Renal cortex interstitium (tissue), 15 donors: ENCODE measurements around the gene RAB11FIP2. TPM values are rescaled to one million over a fixed set of nuclear protein-coding genes. Genes with fewer than 3 reads are reported as not detected.
"Not testable (repeated sequence)": the region's sequence is repeated elsewhere in the genome, so short reads cannot be mapped to it uniquely, and the experiment has no call there.

Source experiments
- DNase-seq, 11 donors: peaks; one replicate each; pipeline ENCODE4 v3.0.0-alpha.2; 2013; ENCODE audit warnings: low read depth in 9 of 11, low spot score in 4 of 11; ENCODE audit errors: extremely low read depth in 1 of 11
- long read RNA-seq, 16 experiments: transcript quantifications; one replicate each; lab custom pipeline, GENCODE V29; 2026
- polyA plus RNA-seq, 3 donors: library from polyadenylated mRNA; unstranded; fragments of 120-200 nt; gene quantifications; one replicate each; pipeline ENCODE4 v1.2.1, GENCODE V29; 2013; ENCODE audit not compliant: insufficient read length in 3 of 3

The RAB11FIP2 gene
- 10 to 100 TPM; 50.1 to 66.1 (median 61.2) TPM for polyA plus RNA-seq
- long read RNA-seq, donor 1, full-length matches to known transcripts = 3 of 3 reads
- long read RNA-seq, donor 1, partial matches to known transcripts = 0 of 3 reads
- long read RNA-seq, donor 1, other reads (novel, unspliced or antisense) = 0 of 3 reads
- long read RNA-seq, donor 2, full-length matches to known transcripts = 2 of 9 reads
- long read RNA-seq, donor 2, partial matches to known transcripts = 7 of 9 reads
- long read RNA-seq, donor 2, other reads (novel, unspliced or antisense) = 0 of 9 reads
- long read RNA-seq, donor 3, full-length matches to known transcripts = 6 of 6 reads
- long read RNA-seq, donor 3, partial matches to known transcripts = 0 of 6 reads
- long read RNA-seq, donor 3, other reads (novel, unspliced or antisense) = 0 of 6 reads
- long read RNA-seq, donor 4, full-length matches to known transcripts = 8 of 8 reads
- long read RNA-seq, donor 4, partial matches to known transcripts = 0 of 8 reads
- long read RNA-seq, donor 4, other reads (novel, unspliced or antisense) = 0 of 8 reads
- long read RNA-seq, donor 5 = 0 reads
- long read RNA-seq, donor 6, full-length matches to known transcripts = 7 of 7 reads
- long read RNA-seq, donor 6, partial matches to known transcripts = 0 of 7 reads
- long read RNA-seq, donor 6, other reads (novel, unspliced or antisense) = 0 of 7 reads
- long read RNA-seq, donor 7, full-length matches to known transcripts = 9 of 9 reads
- long read RNA-seq, donor 7, partial matches to known transcripts = 0 of 9 reads
- long read RNA-seq, donor 7, other reads (novel, unspliced or antisense) = 0 of 9 reads
- long read RNA-seq, donor 8, full-length matches to known transcripts = 7 of 15 reads
- long read RNA-seq, donor 8, partial matches to known transcripts = 8 of 15 reads
- long read RNA-seq, donor 8, other reads (novel, unspliced or antisense) = 0 of 15 reads
- long read RNA-seq, donor 9, full-length matches to known transcripts = 8 of 119 reads
- long read RNA-seq, donor 9, partial matches to known transcripts = 111 of 119 reads
- long read RNA-seq, donor 9, other reads (novel, unspliced or antisense) = 0 of 119 reads
- long read RNA-seq, donor 10, full-length matches to known transcripts = 5 of 5 reads
- long read RNA-seq, donor 10, partial matches to known transcripts = 0 of 5 reads
- long read RNA-seq, donor 10, other reads (novel, unspliced or antisense) = 0 of 5 reads
- long read RNA-seq, donor 11, full-length matches to known transcripts = 4 of 11 reads
- long read RNA-seq, donor 11, partial matches to known transcripts = 7 of 11 reads
- long read RNA-seq, donor 11, other reads (novel, unspliced or antisense) = 0 of 11 reads
- long read RNA-seq, donor 12, full-length matches to known transcripts = 2 of 2 reads
- long read RNA-seq, donor 12, partial matches to known transcripts = 0 of 2 reads
- long read RNA-seq, donor 12, other reads (novel, unspliced or antisense) = 0 of 2 reads
- long read RNA-seq, donor 13 = 0 reads
- long read RNA-seq, donor 14, full-length matches to known transcripts = 7 of 7 reads
- long read RNA-seq, donor 14, partial matches to known transcripts = 0 of 7 reads
- long read RNA-seq, donor 14, other reads (novel, unspliced or antisense) = 0 of 7 reads
- long read RNA-seq, donor 15, full-length matches to known transcripts = 4 of 4 reads
- long read RNA-seq, donor 15, partial matches to known transcripts = 0 of 4 reads
- long read RNA-seq, donor 15, other reads (novel, unspliced or antisense) = 0 of 4 reads
- long read RNA-seq, donor 16, full-length matches to known transcripts = 18 of 25 reads
- long read RNA-seq, donor 16, partial matches to known transcripts = 7 of 25 reads
- long read RNA-seq, donor 16, other reads (novel, unspliced or antisense) = 0 of 25 reads

- DNase-seq = peak; percentile 82 to 93 (median 90)
These were observed at the start of gene RAB11FIP2 for GRCh38 chr10:118046395-118047156. TSS of gene RAB11FIP2 (minus strand) at chr10:118046941. CDS start at chr10:118046163, 778 bp downstream.

- no peak for DNase-seq
These were observed 49.3 kb upstream of the RAB11FIP2 start for GRCh38 chr10:118096022-118096421.

- DNase-seq = no peak
These were observed 45.5 kb upstream of the RAB11FIP2 start for GRCh38 chr10:118092209-118092608.

- DNase-seq = no peak
These were observed 34.1 kb upstream of the RAB11FIP2 start for GRCh38 chr10:118080817-118081216.

GRCh38 chr10:118076705-118077104 lies 30.0 kb upstream of the RAB11FIP2 start:
- DNase-seq = no peak

GRCh38 chr10:118072840-118073239 lies 26.1 kb upstream of the RAB11FIP2 start:
- DNase-seq = no peak

GRCh38 chr10:118067389-118067788 lies 20.6 kb upstream of the RAB11FIP2 start:
- not testable (repeated sequence) for DNase-seq

GRCh38 chr10:118062798-118063238 lies 16.1 kb upstream of the RAB11FIP2 start:
- no peak for DNase-seq

GRCh38 chr10:118058371-118058770 lies 11.6 kb upstream of the RAB11FIP2 start:
- no peak for DNase-seq

- no peak for DNase-seq
These were observed 10.6 kb upstream of the RAB11FIP2 start for GRCh38 chr10:118057361-118057760.

GRCh38 chr10:118054383-118054782 lies 7.6 kb upstream of the RAB11FIP2 start:
- no peak for DNase-seq

GRCh38 chr10:118052816-118053215 lies 6.1 kb upstream of the RAB11FIP2 start:
- no peak for DNase-seq

GRCh38 chr10:118047880-118048279 lies 1.1 kb upstream of the RAB11FIP2 start:
- no peak for DNase-seq

GRCh38 chr10:118047157-118047719 lies 497 bp upstream of the RAB11FIP2 start:
- no peak for DNase-seq

- peak in 1 of 11 donors; percentile 41 for DNase-seq
These were observed 825 bp downstream of the RAB11FIP2 start for GRCh38 chr10:118045837-118046394.

- DNase-seq = no peak
These were observed 1.4 kb downstream of the RAB11FIP2 start for GRCh38 chr10:118045158-118045836.
